Hepatocyte (in vitro differentiated cells): ENCODE data around the gene XPNPEP1.

ENCODE experiments used
- CTCF ChIP-seq: fragments of 200-600 bp; sonication (generic); IDR thresholded peaks from 2 replicates; pipeline ENCODE4 v1.5.1; 2016; ENCODE audit warnings: antibody characterized with exemption, mild to moderate bottlenecking; ENCODE audit not compliant: poor library complexity
- EZH2 ChIP-seq: fragments of 200-600 bp; sonication (generic); IDR thresholded peaks from 2 replicates; pipeline ENCODE4 v1.6.1; 2016; ENCODE audit warnings: antibody characterized with exemption, mild to moderate bottlenecking, borderline replicate concordance
- EZH2phosphoT487 ChIP-seq: fragments of 200-600 bp; sonication (generic); IDR thresholded peaks from one replicate; pipeline ENCODE4 v1.6.1; 2018; ENCODE audit warnings: antibody characterized with exemption, mild to moderate bottlenecking, low read depth, moderate library complexity; ENCODE audit not compliant: unreplicated experiment, severe bottlenecking

GRCh38 chr10:109969760-109970346 lies 46.5 kb upstream of the XPNPEP1 start:
- no peak for TF ChIP-seq CTCF
- no peak for TF ChIP-seq EZH2
- TF ChIP-seq EZH2phosphoT487 = no peak
